HFF-Myc (cell line): ENCODE measurements around the gene NLRC5.
"Not testable (repeated sequence)": the region's sequence is repeated elsewhere in the genome, so short reads cannot be mapped to it uniquely, and the experiment has no call there.

Source experiments
- DNase-seq: peaks from one replicate; pipeline ENCODE4 v3.0.0-alpha.2; 2011; ENCODE audit warnings: low read depth; ENCODE audit errors: extremely low read depth
- H3K4me3 ChIP-seq: replicated peaks from 2 replicates; pipeline ENCODE4 v1.5.1; 2011; ENCODE audit warnings: low read depth, mild to moderate bottlenecking, control low read depth, low read length
- TF ChIP-seq, protein P1 (sequence below): IDR thresholded peaks from 2 replicates; pipeline ENCODE4 v1.5.1; 2012; ENCODE audit warnings: mild to moderate bottlenecking, low read depth, low read length, control low read depth; ENCODE audit errors: missing control alignments

NLRC5 gene

DNA sequence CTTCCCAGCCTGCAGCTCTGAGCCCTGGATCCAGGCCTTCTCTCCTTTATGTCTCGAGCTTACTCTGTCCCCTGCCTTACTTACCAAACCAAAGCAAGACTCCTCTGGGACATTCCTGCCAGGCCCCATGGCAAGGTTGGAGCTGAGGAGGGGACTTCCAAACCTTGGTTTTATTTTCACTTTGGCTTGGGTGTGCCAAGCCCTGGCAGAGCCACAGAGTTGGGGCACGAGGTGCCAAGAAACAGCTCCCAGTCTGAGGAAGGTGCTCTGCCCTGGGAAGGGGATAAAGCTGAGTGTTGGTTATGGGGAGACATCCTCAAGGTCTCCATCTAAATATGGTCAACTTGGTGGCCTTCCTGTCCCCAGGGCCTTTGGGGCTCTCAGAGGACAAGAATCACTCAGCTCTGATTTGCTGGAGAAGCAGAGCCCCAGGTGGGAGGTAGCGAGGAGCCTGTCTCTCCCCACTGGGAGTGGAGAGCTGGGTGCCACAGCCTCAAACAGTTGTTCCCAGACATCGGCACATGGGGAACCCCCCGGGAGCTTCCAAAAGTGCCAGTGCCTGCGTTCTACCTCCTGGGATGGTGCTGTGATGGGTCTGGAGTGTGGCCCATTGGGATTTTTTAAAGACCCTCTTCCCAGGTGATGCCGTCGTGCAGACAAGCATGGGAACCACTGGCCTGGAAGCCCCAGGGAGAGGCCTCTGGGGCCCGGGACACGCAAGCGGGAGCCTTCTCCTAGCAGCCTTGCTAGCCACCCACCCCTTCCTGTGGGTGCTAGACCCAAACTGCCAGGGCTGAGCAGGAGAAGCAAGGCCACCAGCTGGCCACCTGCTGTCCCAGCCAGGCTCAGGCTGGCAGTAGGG, 10.3 kb downstream of the NLRC5 start:
- TF ChIP-seq, protein P1, sequence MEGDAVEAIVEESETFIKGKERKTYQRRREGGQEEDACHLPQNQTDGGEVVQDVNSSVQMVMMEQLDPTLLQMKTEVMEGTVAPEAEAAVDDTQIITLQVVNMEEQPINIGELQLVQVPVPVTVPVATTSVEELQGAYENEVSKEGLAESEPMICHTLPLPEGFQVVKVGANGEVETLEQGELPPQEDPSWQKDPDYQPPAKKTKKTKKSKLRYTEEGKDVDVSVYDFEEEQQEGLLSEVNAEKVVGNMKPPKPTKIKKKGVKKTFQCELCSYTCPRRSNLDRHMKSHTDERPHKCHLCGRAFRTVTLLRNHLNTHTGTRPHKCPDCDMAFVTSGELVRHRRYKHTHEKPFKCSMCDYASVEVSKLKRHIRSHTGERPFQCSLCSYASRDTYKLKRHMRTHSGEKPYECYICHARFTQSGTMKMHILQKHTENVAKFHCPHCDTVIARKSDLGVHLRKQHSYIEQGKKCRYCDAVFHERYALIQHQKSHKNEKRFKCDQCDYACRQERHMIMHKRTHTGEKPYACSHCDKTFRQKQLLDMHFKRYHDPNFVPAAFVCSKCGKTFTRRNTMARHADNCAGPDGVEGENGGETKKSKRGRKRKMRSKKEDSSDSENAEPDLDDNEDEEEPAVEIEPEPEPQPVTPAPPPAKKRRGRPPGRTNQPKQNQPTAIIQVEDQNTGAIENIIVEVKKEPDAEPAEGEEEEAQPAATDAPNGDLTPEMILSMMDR, result no peak
- no peak overlapping the region for H3K4me3 ChIP-seq
- no peak for DNase-seq

- DNase-seq, result peak; percentile 61
- TF ChIP-seq, protein P1, result no peak
- H3K4me3 ChIP-seq, result no peak overlapping the region
These were observed 11.1 kb downstream of the NLRC5 start for GRCh38 chr16:57000271-57001025.

DNA sequence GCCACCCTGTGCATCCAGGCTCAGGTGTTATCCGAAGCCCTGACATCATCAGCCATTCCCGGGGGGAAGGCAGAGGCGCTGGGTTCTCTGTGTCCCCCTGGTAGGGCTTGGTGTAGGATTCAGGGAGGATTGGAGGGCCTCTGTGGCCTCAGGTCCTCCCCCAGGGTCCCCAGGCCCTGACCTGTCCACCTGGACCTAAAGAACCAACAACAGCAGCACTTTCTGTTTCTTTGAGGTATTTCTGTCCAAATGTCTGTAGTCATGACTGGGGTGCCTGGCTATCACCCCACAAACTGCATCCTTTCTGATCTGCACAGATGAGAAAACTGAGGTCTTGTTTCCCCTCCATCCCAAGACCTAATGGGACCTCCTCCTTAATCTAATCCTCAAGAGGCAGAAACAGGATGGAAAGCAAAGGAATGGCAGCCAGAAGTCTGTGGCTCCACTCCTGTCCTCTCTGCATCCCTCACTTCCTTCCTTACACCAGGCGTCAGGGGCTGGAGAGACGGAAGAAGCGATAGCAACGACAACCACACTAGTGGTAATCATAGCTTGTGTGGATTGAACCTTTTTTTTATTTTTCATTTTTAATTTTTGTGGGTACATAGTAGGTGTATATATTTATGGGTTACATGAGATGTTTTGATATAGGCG, 11.8 kb downstream of the NLRC5 start:
- H3K4me3 ChIP-seq, result no peak overlapping the region
- TF ChIP-seq, protein P1, result no peak
- no peak for DNase-seq

- TF ChIP-seq, protein P1, result no peak
- no peak for DNase-seq
- no peak overlapping the region for H3K4me3 ChIP-seq
These were observed 14.4 kb downstream of the NLRC5 start for GRCh38 chr16:57003439-57004386.

GRCh38 chr16:57004387-57005250, 15.3 kb downstream of the NLRC5 start:
- no peak overlapping the region for H3K4me3 ChIP-seq
- DNase-seq, result no peak

DNA sequence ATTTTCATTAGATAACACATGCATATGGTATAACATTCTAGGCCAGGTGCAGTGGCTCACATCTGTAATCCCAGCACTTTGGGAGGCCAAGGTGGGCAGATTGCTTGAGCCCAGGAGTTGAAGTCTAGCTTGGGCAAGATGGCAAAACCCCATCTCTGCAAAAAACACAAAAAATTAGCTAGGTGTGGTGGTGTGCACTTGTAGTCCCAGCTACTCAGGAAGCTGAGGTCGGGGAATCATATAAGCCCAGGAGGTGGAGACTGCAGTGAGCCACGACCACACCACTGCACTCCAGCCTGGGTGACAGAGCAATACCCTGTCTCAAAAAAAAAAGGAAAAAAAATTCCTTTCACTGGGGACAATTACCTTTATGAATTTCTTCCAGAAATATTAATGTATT, 16.2 kb downstream of the NLRC5 start:
- H3K4me3 ChIP-seq, DNase-seq: not testable (repeated sequence)

More at GRCh38 chr16:57004387-57005250, 15.3 kb downstream of the NLRC5 start:
- TF ChIP-seq, protein P1, result no peak
